Measurements from ENCODE around the gene NKX6-1.

- TF ChIP-seq CTCF (IDR thresholded peaks at IDR 0.05) (no peak), FOXJ3 (CRISPR knock-in tag; IDR thresholded peaks at IDR 0.05) (no peak), JUND (IDR thresholded peaks at IDR 0.05) (no peak), POLR2AphosphoS5 (IDR thresholded peaks at IDR 0.05; ENCODE audit: low read depth, low read length) (no peak), USF2 (IDR thresholded peaks at IDR 0.05; ENCODE audit: borderline replicate concordance, low read depth, low read length) (no peak), REST (IDR thresholded peaks at IDR 0.05; ENCODE audit: low read depth, low read length) (no peak), SMC3 (IDR thresholded peaks at IDR 0.05; ENCODE audit: low read depth, low read length) (no peak), FOSL2 (IDR thresholded peaks at IDR 0.05; ENCODE audit: borderline replicate concordance, low read depth) (no peak), TEAD4 (IDR thresholded peaks at IDR 0.05; ENCODE audit: borderline replicate concordance, insufficient read depth) (no peak), CHD2 (IDR thresholded peaks at IDR 0.05; ENCODE audit: low read length, partially characterized antibody) (no peak)
Observed at GRCh38 chr4:84480082-84480481, 19.0 kb downstream of the NKX6-1 start.

Measured in SK-N-SH (cell line).